Subcutaneous abdominal adipose tissue (tissue), 5 donors: ENCODE data around the gene ITIH6.
"Not testable (repeated sequence)": the region's sequence is repeated elsewhere in the genome, so short reads cannot be mapped to it uniquely, and the experiment has no call there.

Experiments used
- H3K27ac ChIP-seq: one replicate; pipeline ENCODE4 v1.7.0; 2013; ENCODE audit warnings: low read depth, mild to moderate bottlenecking, inconsistent platforms, low read length, moderate library complexity
- H3K27me3 ChIP-seq, 5 donors: one replicate each; pipeline ENCODE4 v1.7.0; 2013; ENCODE audit warnings: low read length in 5 of 5, inconsistent platforms in 1 of 5; ENCODE audit not compliant: control insufficient read depth in 5 of 5, insufficient read depth in 4 of 5
- H3K36me3 ChIP-seq, 5 donors: one replicate each; pipeline ENCODE4 v1.7.0; 2013; ENCODE audit warnings: low read length in 5 of 5; ENCODE audit not compliant: control insufficient read depth in 5 of 5, insufficient read depth in 5 of 5
- H3K4me1 ChIP-seq, 5 donors: one replicate each; pipeline ENCODE4 v1.7.0; 2013; ENCODE audit warnings: low read length in 5 of 5, mild to moderate bottlenecking in 3 of 5, moderate library complexity in 1 of 5; ENCODE audit not compliant: control insufficient read depth in 5 of 5, insufficient read depth in 5 of 5
- H3K4me3 ChIP-seq, 5 donors: one replicate each; pipeline ENCODE4 v1.7.0; 2013; ENCODE audit warnings: low read length in 5 of 5, low read depth in 1 of 5
- H3K9ac ChIP-seq, 5 donors: one replicate each; pipeline ENCODE4 v1.7.0; 2013; ENCODE audit warnings: low read length in 5 of 5, mild to moderate bottlenecking in 4 of 5, moderate library complexity in 3 of 5
- H3K9me3 ChIP-seq, 5 donors: one replicate each; pipeline ENCODE4 v1.7.0; 2013; ENCODE audit warnings: low read length in 5 of 5; ENCODE audit not compliant: control insufficient read depth in 5 of 5
- donor health status: healthy.
- donor health status: healthy.
- donor health status: healthy.
- donor health status: healthy.
- donor health status: healthy.

Gene ITIH6

DNA sequence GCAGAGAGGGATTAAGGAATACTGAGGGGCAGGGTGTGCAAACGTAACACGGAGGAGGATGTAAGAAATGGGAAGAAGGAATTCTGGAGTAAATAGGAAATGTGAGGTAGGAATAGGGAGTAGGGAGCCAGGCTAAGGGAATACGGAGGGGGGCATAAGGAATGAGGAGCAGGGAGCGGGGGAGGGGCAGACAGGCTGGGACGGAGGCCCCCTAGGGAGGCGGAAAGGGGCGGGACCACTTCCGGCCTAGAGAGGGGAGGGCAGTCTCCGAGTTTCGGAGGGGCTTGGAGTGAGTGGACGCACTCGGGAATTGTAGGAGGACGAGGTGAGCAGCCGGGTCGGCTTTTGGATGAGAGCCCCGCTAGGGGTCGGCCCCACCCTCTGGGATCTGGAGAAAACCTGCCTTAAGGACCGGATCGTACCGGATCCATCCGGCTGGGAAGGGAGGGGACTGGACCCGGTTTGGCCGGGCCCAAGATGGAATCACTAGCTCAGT, 10.1 kb upstream of the ITIH6 start:
- peak overlapping the region; percentile 67 to 86 (median 78) for H3K4me3 ChIP-seq
- peak overlapping the region in 4 of 5 donors; percentile 7 to 69 (median 53) for H3K9ac ChIP-seq
- peaks cover 0 to 7% (median 0%) of the 10 kb centered on the region in 5 donors for H3K27me3 ChIP-seq
- no peaks in the 10 kb centered on the region for H3K9me3 ChIP-seq
- H3K4me1 ChIP-seq, result peaks cover 0 to 20% (median 12%) of the 10 kb centered on the region in 5 donors
- peak overlapping the region; percentile 54 for H3K27ac ChIP-seq
- H3K36me3 ChIP-seq, result peaks cover 0 to 34% (median 28%) of the 10 kb centered on the region in 5 donors

DNA sequence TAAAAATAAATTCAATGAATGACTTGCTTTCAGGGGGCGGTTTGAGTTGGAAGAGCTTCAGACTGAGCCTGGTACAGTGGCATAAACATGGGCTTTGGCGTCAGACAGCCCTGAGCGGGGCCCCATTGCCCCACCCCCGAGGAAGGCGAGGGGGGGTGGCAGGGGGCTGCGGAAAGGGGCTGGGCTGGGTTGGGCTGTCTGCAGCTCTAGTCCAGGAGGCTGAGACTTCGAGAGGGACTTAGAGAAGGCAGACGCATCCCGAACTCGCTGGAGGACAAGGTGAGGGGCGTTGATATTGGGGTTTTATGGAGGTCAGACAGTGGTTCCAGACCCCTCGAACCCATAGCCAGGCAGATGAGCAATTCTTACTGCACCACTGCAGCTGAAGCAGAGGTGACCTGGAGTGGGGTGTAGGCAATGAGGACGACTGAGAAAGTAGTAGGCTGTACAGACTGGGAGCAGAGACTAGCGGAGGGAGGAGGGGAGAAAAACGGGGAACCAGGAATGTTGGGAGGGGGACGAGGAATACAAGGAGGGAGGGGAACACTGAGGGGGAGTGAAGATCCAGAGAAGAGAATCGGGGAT, 9.6 kb upstream of the ITIH6 start, which contains the start of gene MAGED2:
Gene MAGED2, plus strand, starts transcription at position 222 of the 585 bp plus-strand sequence. CDS start 1,587 bp downstream, outside the sequence.
- H3K9ac ChIP-seq, result peak within 1 kb of the TSS in 4 of 5 donors; percentile 7 to 69 (median 53)
- H3K4me1 ChIP-seq, result peaks cover 0 to 20% (median 12%) of the 10 kb centered on the region in 5 donors
- H3K27ac ChIP-seq, result peak within 1 kb of the TSS; percentile 54
- peak within 1 kb of the TSS; percentile 67 to 86 (median 78) for H3K4me3 ChIP-seq
- peaks cover 0 to 28% (median 23%) of the 10 kb centered on the region in 5 donors for H3K36me3 ChIP-seq
- H3K27me3 ChIP-seq, result peaks cover 0 to 7% (median 0%) of the 10 kb centered on the region in 5 donors
- no peaks in the 10 kb centered on the region for H3K9me3 ChIP-seq

DNA sequence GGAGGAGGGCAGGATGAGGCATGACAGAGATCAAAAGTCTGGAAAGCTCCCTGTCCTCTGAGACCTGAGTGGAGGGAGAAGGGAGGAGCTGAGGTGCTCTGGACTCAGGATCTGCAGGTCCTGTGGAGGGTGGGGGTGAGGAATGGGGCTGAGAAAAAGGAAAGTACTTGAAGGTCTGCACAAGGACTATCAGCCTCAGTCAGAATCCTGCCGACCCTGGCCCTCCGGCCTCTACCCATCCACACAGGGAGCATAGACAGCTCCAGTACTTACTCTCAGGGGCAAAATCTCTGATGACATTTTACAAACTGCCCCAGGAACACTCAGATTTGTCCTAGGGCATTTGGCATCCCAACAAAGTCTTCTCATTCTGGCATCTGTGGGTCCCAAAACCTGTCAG, 991 bp upstream of the ITIH6 start:
- Histone ChIP-seq H3K36me3 (no peaks in the 10 kb centered on the region), H3K4me3 (no peak overlapping the region), H3K9ac (no peak overlapping the region), H3K4me1 (no peaks in the 10 kb centered on the region), H3K27ac (no peak overlapping the region), H3K9me3 (peaks cover 0 to 3% (median 0%) of the 10 kb centered on the region in 5 donors), H3K27me3 (peaks cover 0 to 3% (median 0%) of the 10 kb centered on the region in 5 donors)

DNA sequence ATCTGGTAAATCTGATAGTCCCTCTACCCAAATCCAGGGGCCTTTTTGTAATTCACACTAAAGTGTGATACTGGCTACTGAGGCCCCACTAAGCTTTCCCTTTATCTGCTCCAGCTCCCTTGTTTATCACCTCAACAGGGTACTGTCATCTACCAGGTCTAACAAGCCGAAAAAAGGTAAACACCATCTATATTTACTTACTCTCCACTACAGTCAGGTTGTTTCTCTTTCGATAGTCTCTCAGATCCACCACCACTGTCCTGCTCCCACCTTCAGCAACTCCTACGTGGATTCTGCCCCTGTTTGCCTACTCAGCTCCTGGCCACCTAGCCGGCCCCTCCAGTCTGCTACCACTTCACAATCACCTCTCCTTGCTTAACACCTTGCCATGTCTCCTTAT, 3.3 kb downstream of the ITIH6 start:
- H3K36me3 ChIP-seq, result no peaks in the 10 kb centered on the region
- no peak overlapping the region for H3K27ac ChIP-seq

DNA sequence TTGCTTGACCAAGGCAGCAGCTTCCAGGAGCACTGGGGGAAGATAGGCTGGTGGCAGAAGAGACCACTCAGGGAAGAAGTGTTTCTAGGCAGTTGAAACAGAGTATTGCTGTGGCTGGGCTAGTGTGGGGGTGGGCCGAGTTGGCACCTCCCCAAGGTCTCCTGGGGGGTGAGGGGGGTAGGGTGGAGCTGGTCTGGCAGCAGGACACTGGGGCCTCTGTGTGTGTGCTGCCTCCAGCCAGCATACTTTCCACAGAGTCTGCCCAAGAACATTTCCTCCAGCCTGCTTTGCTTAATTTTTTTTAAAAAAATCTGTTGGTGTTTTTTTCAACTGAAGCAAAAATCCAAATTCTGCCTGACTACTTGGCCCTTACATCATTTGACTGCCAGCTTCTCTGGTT, 4.0 kb downstream of the ITIH6 start:
- Histone ChIP-seq H3K27ac (no peak overlapping the region), H3K27me3 (peaks cover 0 to 16% (median 0%) of the 10 kb centered on the region in 5 donors), H3K36me3 (no peaks in the 10 kb centered on the region), H3K4me1 (no peaks in the 10 kb centered on the region), H3K9ac (no peak overlapping the region), H3K9me3 (no peaks in the 10 kb centered on the region), H3K4me3 (no peak overlapping the region)

More for the DNA sequence above, 3.3 kb downstream of the ITIH6 start:
- no peak overlapping the region for H3K9ac ChIP-seq
- H3K27me3 ChIP-seq, result peaks cover 0 to 16% (median 0%) of the 10 kb centered on the region in 5 donors
- no peaks in the 10 kb centered on the region for H3K4me1 ChIP-seq
- H3K9me3 ChIP-seq, result peaks cover 0 to 3% (median 0%) of the 10 kb centered on the region in 5 donors
- H3K4me3 ChIP-seq, result no peak overlapping the region

DNA sequence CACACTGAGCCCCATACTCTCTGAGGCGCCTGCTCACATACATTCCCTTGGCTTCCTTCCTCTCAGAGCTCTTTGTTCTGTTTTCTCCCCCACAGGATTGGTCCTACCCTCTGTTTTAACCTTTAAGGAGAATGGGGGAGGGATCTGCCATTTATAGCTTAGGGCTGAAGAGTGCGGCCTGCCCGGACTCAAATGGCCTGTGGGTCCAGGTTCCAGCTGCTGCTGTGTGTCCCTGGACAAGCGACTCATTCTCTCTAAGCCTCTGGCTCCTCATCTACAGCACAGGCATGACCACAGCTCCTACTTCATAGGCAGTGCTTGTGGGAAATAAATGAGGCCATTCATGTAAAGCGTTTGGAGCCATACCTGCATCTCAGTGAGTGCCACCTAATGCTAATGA, 8.7 kb downstream of the ITIH6 start:
- not testable (repeated sequence) for H3K4me3 ChIP-seq, H3K9me3 ChIP-seq, H3K9ac ChIP-seq, H3K27ac ChIP-seq, H3K36me3 ChIP-seq, H3K4me1 ChIP-seq
- H3K27me3 ChIP-seq, result peaks cover 0 to 22% (median 5%) of the 10 kb centered on the region in 5 donors

DNA sequence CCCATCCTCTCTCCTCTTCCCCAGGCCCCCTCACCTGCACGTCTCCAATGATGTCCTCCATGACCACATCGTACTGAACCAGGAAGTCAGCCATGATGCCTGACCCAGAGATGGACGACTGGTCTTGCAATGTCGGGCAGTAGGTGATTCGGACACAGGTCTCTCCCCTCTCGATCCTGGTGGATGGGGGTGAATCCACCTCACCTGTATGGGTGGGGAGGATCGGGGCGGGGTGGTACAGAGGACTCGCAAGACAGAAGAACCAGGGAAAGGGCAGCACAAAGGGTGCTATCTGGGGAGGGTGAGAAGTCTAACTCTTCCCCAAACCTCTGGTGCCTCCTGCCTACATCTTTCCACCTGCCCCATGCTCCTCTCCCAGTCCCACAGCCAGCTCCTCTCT, 9.6 kb downstream of the ITIH6 start:
- Histone ChIP-seq H3K9ac (no peak overlapping the region), H3K36me3 (no peaks in the 10 kb centered on the region), H3K27me3 (peaks cover 0 to 17% (median 5%) of the 10 kb centered on the region in 5 donors), H3K9me3 (peaks cover 0 to 5% (median 3%) of the 10 kb centered on the region in 5 donors), H3K4me3 (no peak overlapping the region), H3K4me1 (no peaks in the 10 kb centered on the region), H3K27ac (no peak overlapping the region)

DNA sequence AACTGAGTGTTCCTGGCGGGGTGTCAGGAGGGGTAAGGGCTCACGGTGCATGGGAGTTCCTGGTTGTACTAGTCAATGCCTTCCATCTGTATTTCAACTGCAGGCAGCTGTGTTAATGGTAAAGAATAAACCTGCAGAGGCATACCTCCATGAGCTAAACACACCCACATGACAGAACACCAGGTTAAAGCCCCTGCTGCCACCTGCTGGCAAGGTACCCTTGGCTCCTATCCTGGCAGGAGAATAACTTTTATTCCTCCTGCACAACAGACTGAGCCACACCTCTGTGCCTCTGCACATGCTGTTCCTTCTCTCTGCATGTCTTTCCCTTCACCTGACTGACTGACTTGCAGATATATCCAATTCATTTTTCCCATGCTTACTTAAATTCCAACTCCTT, 11.1 kb downstream of the ITIH6 start:
- Histone ChIP-seq H3K4me1 (no peaks in the 10 kb centered on the region), H3K4me3 (no peak overlapping the region), H3K9ac (no peak overlapping the region), H3K36me3 (no peaks in the 10 kb centered on the region), H3K27ac (no peak overlapping the region), H3K9me3 (peaks cover 0 to 8% (median 3%) of the 10 kb centered on the region in 5 donors), H3K27me3 (peaks cover 0 to 17% (median 5%) of the 10 kb centered on the region in 5 donors)

DNA sequence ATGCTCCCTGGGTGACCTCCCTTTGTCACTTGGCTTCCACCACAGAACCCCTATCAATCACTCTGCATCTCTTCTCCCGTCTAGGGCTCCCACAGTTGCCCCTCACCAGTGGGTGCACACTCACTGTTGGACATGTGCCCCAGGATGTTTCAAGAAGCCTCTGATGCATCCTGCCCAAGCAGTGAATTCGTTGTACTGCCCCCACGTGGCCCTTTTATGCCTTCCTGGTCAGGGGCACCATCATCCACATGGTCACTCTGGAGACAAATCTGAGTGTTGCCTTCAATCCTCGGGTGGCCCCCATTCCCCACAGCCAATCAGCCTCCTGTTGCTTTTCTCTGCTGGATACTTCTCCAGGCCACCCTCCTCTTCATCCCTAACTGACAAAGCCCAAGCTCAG, 12.2 kb downstream of the ITIH6 start:
- no peak overlapping the region for H3K9ac ChIP-seq
- no peak overlapping the region for H3K27ac ChIP-seq
- H3K27me3 ChIP-seq, result peaks cover 0 to 15% (median 5%) of the 10 kb centered on the region in 5 donors
- no peaks in the 10 kb centered on the region for H3K4me1 ChIP-seq
- no peaks in the 10 kb centered on the region for H3K36me3 ChIP-seq
- no peak overlapping the region for H3K4me3 ChIP-seq
- peaks cover 0 to 8% (median 3%) of the 10 kb centered on the region in 5 donors for H3K9me3 ChIP-seq

DNA sequence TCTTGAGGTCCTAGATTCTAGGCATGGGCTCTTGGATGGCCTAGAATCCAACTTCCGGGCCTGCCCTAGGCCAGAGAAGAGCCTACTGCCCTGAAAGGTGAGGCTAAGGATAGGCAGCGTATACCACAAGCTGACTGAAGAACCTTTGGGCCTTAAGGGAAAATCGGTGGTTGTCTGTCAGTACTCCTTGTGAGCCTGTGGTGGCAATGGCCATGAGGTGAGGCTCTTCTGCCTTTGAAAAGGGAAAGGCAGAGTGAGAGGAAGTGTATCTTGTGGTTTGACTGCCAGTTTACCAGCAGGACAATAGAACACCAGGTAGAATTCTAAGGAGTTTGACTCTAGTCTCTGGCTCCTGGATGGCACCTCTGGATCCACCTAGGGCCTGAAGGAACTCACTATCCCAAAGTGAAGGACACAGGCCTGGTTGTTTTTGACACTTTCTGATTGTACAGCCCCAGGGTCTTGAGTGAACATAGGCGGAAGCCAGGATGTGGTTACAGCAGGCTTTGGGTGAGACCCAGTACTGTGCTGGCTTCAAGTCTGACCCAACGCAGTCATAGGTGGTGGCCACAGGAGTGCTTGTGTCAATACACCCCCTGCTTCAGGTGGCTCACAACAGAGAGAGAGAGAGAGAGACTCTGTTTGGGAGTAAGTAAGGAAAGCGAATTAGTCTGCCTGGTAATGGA, 20.9 kb downstream of the ITIH6 start:
- Histone ChIP-seq H3K27ac (no peak overlapping the region), H3K36me3 (no peaks in the 10 kb centered on the region), H3K9me3 (peaks cover 0 to under 1% (median 0%) of the 10 kb centered on the region in 5 donors), H3K4me1 (peaks cover 0 to 5% (median 0%) of the 10 kb centered on the region in 5 donors), H3K27me3 (peaks cover 3 to 16% (median 8%) of the 10 kb centered on the region in 5 donors), H3K9ac (no peak overlapping the region), H3K4me3 (no peak overlapping the region)
